ENCODE measurements around the gene CSRNP2. TPM values are rescaled to one million over a fixed set of nuclear protein-coding genes. Genes with fewer than 3 reads are reported as not detected.
A peak's percentile ranks its signal among the peaks of the same experiment; 100 is the strongest.

CSRNP2 gene
- total and polyA plus RNA-seq, 2 of the 13 experiments (the other 11 are each of a cell fraction or from before 2014, with no cell fraction given) = 4.8 to 7.3 TPM

GRCh38 chr12:51025836-51026638 is 57.4 kb downstream of the CSRNP2 start, which contains the start of gene SLC11A2 (continued):
- TF ChIP-seq, protein P1, sequence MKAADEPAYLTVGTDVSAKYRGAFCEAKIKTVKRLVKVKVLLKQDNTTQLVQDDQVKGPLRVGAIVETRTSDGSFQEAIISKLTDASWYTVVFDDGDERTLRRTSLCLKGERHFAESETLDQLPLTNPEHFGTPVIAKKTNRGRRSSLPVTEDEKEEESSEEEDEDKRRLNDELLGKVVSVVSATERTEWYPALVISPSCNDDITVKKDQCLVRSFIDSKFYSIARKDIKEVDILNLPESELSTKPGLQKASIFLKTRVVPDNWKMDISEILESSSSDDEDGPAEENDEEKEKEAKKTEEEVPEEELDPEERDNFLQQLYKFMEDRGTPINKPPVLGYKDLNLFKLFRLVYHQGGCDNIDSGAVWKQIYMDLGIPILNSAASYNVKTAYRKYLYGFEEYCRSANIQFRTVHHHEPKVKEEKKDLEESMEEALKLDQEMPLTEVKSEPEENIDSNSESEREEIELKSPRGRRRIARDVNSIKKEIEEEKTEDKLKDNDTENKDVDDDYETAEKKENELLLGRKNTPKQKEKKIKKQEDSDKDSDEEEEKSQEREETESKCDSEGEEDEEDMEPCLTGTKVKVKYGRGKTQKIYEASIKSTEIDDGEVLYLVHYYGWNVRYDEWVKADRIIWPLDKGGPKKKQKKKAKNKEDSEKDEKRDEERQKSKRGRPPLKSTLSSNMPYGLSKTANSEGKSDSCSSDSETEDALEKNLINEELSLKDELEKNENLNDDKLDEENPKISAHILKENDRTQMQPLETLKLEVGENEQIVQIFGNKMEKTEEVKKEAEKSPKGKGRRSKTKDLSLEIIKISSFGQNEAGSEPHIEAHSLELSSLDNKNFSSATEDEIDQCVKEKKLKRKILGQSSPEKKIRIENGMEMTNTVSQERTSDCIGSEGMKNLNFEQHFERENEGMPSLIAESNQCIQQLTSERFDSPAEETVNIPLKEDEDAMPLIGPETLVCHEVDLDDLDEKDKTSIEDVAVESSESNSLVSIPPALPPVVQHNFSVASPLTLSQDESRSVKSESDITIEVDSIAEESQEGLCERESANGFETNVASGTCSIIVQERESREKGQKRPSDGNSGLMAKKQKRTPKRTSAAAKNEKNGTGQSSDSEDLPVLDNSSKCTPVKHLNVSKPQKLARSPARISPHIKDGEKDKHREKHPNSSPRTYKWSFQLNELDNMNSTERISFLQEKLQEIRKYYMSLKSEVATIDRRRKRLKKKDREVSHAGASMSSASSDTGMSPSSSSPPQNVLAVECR (CRISPR knock-in tag; IDR thresholded peaks at IDR 0.05; ENCODE audit: borderline replicate concordance) = peak; percentile 85; the same call in 1 of the 2 replicates
- TF ChIP-seq AGO1 (IDR thresholded peaks at IDR 0.05; ENCODE audit: low read depth, low read length, poor library complexity, severe bottlenecking) (peak; percentile 51), MAX (IDR thresholded peaks at IDR 0.05) (peak; percentile 91), FOXK1 (CRISPR knock-in tag; IDR thresholded peaks at IDR 0.05; ENCODE audit: borderline replicate concordance, low read depth) (peak; percentile 31; the same call in 1 of the 2 replicates), ZFP36 (IDR thresholded peaks at IDR 0.05; ENCODE audit: borderline replicate concordance, low read depth, low read length, partially characterized antibody) (no peak), ZNF580 (CRISPR knock-in tag; IDR thresholded peaks at IDR 0.05; ENCODE audit: borderline replicate concordance, low read depth) (peak; percentile 80), ZSCAN9 (CRISPR knock-in tag; IDR thresholded peaks at IDR 0.05; ENCODE audit: borderline replicate concordance) (peak; percentile 83), RNF2 (conservative IDR thresholded peaks at IDR 0.05; ENCODE audit: low read depth) (peak; percentile 88; the same call in 1 of the 2 replicates), ATF7-NPFF (CRISPR knock-in tag; IDR thresholded peaks at IDR 0.05; ENCODE audit: low read depth) (peak; percentile 76), SIX1 (CRISPR knock-in tag; IDR thresholded peaks at IDR 0.05; ENCODE audit: borderline replicate concordance) (no peak), FIP1L1 (IDR thresholded peaks at IDR 0.05; ENCODE audit: borderline replicate concordance, insufficient read depth, low read depth, low read length) (peak; percentile 7; the same call in 1 of the 2 replicates), PBX3 (CRISPR knock-in tag; IDR thresholded peaks at IDR 0.05; ENCODE audit: borderline replicate concordance) (no peak)
- TF ChIP-seq, protein P2, sequence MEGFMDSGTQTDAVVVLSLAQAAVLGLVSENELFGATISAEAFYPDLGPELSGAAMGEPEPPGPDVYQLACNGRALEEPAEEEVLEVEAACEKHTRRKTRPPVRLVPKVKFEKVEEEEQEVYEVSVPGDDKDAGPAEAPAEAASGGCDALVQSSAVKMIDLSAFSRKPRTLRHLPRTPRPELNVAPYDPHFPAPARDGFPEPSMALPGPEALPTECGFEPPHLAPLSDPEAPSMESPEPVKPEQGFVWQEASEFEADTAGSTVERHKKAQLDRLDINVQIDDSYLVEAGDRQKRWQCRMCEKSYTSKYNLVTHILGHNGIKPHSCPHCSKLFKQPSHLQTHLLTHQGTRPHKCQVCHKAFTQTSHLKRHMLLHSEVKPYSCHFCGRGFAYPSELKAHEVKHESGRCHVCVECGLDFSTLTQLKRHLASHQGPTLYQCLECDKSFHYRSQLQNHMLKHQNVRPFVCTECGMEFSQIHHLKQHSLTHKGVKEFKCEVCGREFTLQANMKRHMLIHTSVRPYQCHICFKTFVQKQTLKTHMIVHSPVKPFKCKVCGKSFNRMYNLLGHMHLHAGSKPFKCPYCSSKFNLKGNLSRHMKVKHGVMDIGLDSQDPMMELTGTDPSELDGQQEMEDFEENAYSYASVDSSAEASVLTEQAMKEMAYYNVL (CRISPR knock-in tag; IDR thresholded peaks at IDR 0.05; ENCODE audit: borderline replicate concordance) = peak; percentile 78; the same call in 1 of the 2 replicates

Measured in HepG2 (cell line).